ENCODE results near the gene CADPS2. TPM values are rescaled to one million over a fixed set of nuclear protein-coding genes. Genes with fewer than 3 reads are reported as not detected.

The CADPS2 gene
- total and polyA plus RNA-seq, 2 of the 8 experiments (the other 6 are each of a cell fraction or from before 2014, with no cell fraction given) = 8.9 to 22.3 TPM

DNA sequence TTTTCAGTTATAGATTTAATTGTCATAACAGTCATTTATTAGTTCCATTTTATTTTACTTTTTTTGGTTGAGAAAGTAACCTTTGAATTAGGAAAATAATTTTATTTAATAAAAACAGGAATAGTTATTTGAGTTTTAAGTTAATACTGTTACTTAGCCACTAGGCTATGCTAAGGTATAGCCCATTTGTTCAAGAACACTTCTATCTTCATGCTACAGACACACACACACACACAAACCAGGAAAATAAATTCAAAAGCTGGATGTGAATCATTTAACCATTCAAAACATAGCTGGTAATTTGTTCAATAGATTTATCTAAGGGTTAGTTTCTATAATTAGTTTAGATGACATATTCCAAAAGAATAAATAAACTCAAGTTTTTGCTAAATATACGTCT is 335.7 kb downstream of the CADPS2 start:
- Histone ChIP-seq H3K14ac (ENCODE audit: insufficient read length) (no peak overlapping the region), H3K56ac (replicated peaks; ENCODE audit: insufficient read length, low read depth, low read length) (no peak overlapping the region), H3K23me2 (ENCODE audit: low read depth, low read length) (no peaks in the 10 kb centered on the region), H2AFZ (ENCODE audit: low read length) (no peak overlapping the region), H3K4me3 (ENCODE audit: extremely low read depth in 1 of 4, insufficient read depth in 2 of 4, low read depth in 3 of 4, low read length in 4 of 4) (no peak overlapping the region), H3K9me3 (ENCODE audit: insufficient read depth in 2 of 2, low read depth in 1 of 2, low read length in 1 of 2) (no peaks in the 10 kb centered on the region), H3K18ac (ENCODE audit: extremely low read depth, low read length) (no peak overlapping the region), H4K91ac (replicated peaks; ENCODE audit: insufficient read length, low read length) (no peak overlapping the region), H2BK20ac (ENCODE audit: low read length) (no peak overlapping the region), H3K9ac (replicated peaks in 1 of 4; ENCODE audit: extremely low read depth in 1 of 4, low read depth in 3 of 4, low read length in 3 of 4) (no peak overlapping the region), H3K79me1 (ENCODE audit: low read depth, low read length) (no peaks in the 10 kb centered on the region), H3K79me2 (ENCODE audit: control insufficient read depth in 1 of 2, insufficient read depth in 2 of 2, low read length in 2 of 2) (no peaks in the 10 kb centered on the region), H3K36me3 (ENCODE audit: control insufficient read depth in 2 of 4, insufficient read depth in 4 of 4, low read length in 3 of 4) (no peaks in the 10 kb centered on the region), H2BK5ac (ENCODE audit: low read depth, low read length) (no peak overlapping the region), H2BK120ac (replicated peaks; ENCODE audit: low read depth, low read length) (no peak overlapping the region), H4K20me1 (replicated peaks in 1 of 2; ENCODE audit: control insufficient read depth in 1 of 2, insufficient read depth in 2 of 2, low read length in 2 of 2) (no peaks in the 10 kb centered on the region), H3K4ac (replicated peaks; ENCODE audit: insufficient read length, low read depth, low read length) (no peak overlapping the region), H2BK12ac (ENCODE audit: low read depth, low read length) (no peak overlapping the region), H3K27ac (ENCODE audit: low read depth, low read length) (no peak overlapping the region), H3K23ac (ENCODE audit: insufficient read length) (no peak overlapping the region), H3K27me3 (replicated peaks in 1 of 4; ENCODE audit: control insufficient read depth in 3 of 4, extremely low read depth in 1 of 4, insufficient read depth in 3 of 4, low read length in 3 of 4) (no peaks in the 10 kb centered on the region), H4K5ac (ENCODE audit: insufficient read length, low read depth, low read length) (no peak overlapping the region), H2AK5ac (ENCODE audit: low read depth, low read length) (no peak overlapping the region), H3K4me2 (ENCODE audit: insufficient read depth in 1 of 2, low read depth in 2 of 2, low read length in 2 of 2) (no peak overlapping the region), H3K4me1 (replicated peaks in 1 of 4; ENCODE audit: control insufficient read depth in 3 of 4, insufficient read depth in 4 of 4, low read length in 3 of 4) (no peaks in the 10 kb centered on the region), H2BK15ac (ENCODE audit: low read length) (no peak overlapping the region), H4K8ac (ENCODE audit: extremely low read depth, insufficient read depth, low read length) (no peak overlapping the region)
- ChIA-PET POLR2A (ENCODE audit: partially characterized antibody) (no interaction called here), CTCF (ENCODE audit: partially characterized antibody) (interaction anchor here (0.6 to 1.0 kb wide), 2 partner anchors 138 to 149 kb away, joined by 3 read pairs; no protein-coding TSS in a partner anchor)
- 88% methylated on average over 1 of the region's 1 CpG; no CpG with 5 or more reads in 1 of the 2 experiments for WGBS, 2 experiments (ENCODE audit: extremely low coverage in 1 of 2, insufficient coverage in 1 of 2, insufficient read length in 1 of 2, insufficient replicate concordance in 2 of 2, low coverage in 1 of 2, low lambda C conversion rate in 2 of 2, missing lambda C conversion rate in 1 of 2)
- DNase-seq (ENCODE audit: low read depth in 1 of 2, low spot score in 2 of 2) = no peak
- TF ChIP-seq, protein P1, sequence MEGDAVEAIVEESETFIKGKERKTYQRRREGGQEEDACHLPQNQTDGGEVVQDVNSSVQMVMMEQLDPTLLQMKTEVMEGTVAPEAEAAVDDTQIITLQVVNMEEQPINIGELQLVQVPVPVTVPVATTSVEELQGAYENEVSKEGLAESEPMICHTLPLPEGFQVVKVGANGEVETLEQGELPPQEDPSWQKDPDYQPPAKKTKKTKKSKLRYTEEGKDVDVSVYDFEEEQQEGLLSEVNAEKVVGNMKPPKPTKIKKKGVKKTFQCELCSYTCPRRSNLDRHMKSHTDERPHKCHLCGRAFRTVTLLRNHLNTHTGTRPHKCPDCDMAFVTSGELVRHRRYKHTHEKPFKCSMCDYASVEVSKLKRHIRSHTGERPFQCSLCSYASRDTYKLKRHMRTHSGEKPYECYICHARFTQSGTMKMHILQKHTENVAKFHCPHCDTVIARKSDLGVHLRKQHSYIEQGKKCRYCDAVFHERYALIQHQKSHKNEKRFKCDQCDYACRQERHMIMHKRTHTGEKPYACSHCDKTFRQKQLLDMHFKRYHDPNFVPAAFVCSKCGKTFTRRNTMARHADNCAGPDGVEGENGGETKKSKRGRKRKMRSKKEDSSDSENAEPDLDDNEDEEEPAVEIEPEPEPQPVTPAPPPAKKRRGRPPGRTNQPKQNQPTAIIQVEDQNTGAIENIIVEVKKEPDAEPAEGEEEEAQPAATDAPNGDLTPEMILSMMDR (IDR thresholded peaks at IDR 0.05; ENCODE audit: control extremely low read depth in 1 of 3, insufficient read depth in 1 of 3, low read depth in 1 of 3, low read length in 3 of 3) = peak in 2 of 3 experiments; percentile 19 to 25; a peak in 2 of 4 replicates
- TF ChIP-seq SIRT6 (IDR thresholded peaks at IDR 0.05; ENCODE audit: low read length) = no peak
- TF ChIP-seq RAD21 (IDR thresholded peaks at IDR 0.05 in 1 of 2, conservative IDR thresholded peaks at IDR 0.05 in 1 of 2; ENCODE audit: low read depth in 2 of 2, low read length in 2 of 2) = peak; percentile 67 to 75
- FAIRE-seq = no peak

Data from H1 (cell line).